ENCODE results near the gene NUCKS1.

- no peak for TF ChIP-seq RARB (CRISPR knock-in tag; IDR thresholded peaks at IDR 0.05)
- TF ChIP-seq, protein P1, sequence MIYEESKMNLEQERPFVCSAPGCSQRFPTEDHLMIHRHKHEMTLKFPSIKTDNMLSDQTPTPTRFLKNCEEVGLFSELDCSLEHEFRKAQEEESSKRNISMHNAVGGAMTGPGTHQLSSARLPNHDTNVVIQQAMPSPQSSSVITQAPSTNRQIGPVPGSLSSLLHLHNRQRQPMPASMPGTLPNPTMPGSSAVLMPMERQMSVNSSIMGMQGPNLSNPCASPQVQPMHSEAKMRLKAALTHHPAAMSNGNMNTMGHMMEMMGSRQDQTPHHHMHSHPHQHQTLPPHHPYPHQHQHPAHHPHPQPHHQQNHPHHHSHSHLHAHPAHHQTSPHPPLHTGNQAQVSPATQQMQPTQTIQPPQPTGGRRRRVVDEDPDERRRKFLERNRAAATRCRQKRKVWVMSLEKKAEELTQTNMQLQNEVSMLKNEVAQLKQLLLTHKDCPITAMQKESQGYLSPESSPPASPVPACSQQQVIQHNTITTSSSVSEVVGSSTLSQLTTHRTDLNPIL (CRISPR knock-in tag; IDR thresholded peaks at IDR 0.05; ENCODE audit: low read depth): no peak
- TF ChIP-seq, protein P2, sequence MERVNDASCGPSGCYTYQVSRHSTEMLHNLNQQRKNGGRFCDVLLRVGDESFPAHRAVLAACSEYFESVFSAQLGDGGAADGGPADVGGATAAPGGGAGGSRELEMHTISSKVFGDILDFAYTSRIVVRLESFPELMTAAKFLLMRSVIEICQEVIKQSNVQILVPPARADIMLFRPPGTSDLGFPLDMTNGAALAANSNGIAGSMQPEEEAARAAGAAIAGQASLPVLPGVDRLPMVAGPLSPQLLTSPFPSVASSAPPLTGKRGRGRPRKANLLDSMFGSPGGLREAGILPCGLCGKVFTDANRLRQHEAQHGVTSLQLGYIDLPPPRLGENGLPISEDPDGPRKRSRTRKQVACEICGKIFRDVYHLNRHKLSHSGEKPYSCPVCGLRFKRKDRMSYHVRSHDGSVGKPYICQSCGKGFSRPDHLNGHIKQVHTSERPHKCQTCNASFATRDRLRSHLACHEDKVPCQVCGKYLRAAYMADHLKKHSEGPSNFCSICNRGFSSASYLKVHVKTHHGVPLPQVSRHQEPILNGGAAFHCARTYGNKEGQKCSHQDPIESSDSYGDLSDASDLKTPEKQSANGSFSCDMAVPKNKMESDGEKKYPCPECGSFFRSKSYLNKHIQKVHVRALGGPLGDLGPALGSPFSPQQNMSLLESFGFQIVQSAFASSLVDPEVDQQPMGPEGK (CRISPR knock-in tag; IDR thresholded peaks at IDR 0.05; ENCODE audit: borderline replicate concordance): no peak
- no peak for TF ChIP-seq TOX (CRISPR knock-in tag; IDR thresholded peaks at IDR 0.05; ENCODE audit: borderline replicate concordance)
- no peak for TF ChIP-seq ZC3H10 (CRISPR knock-in tag; IDR thresholded peaks at IDR 0.05)
- TF ChIP-seq ZNF8 (CRISPR knock-in tag; IDR thresholded peaks at IDR 0.05): no peak
- TF ChIP-seq SNAI2 (CRISPR knock-in tag; IDR thresholded peaks at IDR 0.05): no peak
- TF ChIP-seq ISL1 (CRISPR knock-in tag; IDR thresholded peaks at IDR 0.05): no peak
- TF ChIP-seq POU6F1 (CRISPR knock-in tag; IDR thresholded peaks at IDR 0.05; ENCODE audit: borderline replicate concordance, low read depth): no peak
- TF ChIP-seq GLIS3 (CRISPR knock-in tag; IDR thresholded peaks at IDR 0.05): no peak
- no peak for TF ChIP-seq PPARA (CRISPR knock-in tag; IDR thresholded peaks at IDR 0.05; ENCODE audit: borderline replicate concordance)
- no peak for TF ChIP-seq ZFP3 (CRISPR knock-in tag; IDR thresholded peaks at IDR 0.05)
- no peak for TF ChIP-seq ARNTL (CRISPR knock-in tag; IDR thresholded peaks at IDR 0.05; ENCODE audit: borderline replicate concordance, low read depth)
Measured at GRCh38 chr1:205663286-205663936, 86.6 kb downstream of the NUCKS1 start.
